HCT116 (cell line): ENCODE results near the gene FOXK2. TPM values are rescaled to one million over a fixed set of nuclear protein-coding genes. Genes with fewer than 3 reads are reported as not detected.

Source experiments
- ATAC-seq: fragments of 200-7000 bp; cut with Tn5 transposase; 2 replicates; pipeline ENCODE4 v1.9.1; 2020; ENCODE audit warnings: mild to moderate bottlenecking, moderate library complexity
- BruUV-seq: library from RNA; stranded (reverse); fragments of 400-500 nt; replicated peaks from 2 replicates; lab custom pipeline; 2021; lab: Mats Ljungman, UMichigan
- CTCF ChIA-PET: fragments of 300-600 bp; sonication (Branson Sonifier 250); formaldehyde crosslinking; loops from one replicate; lab custom pipeline; 2021; ENCODE audit warnings: antibody characterized with exemption; lab: Charles Lee
- POLR2A ChIA-PET: fragments of 300-600, 350-600 bp; sonication (Branson Sonifier 250); formaldehyde crosslinking; loops from one replicate; lab custom pipeline; 2021; ENCODE audit warnings: antibody characterized with exemption; lab: Charles Lee
- RAD21 ChIA-PET, 2 experiments: fragments of 300-600 bp; sonication (Branson Sonifier 250); formaldehyde crosslinking; loops; one replicate each; lab custom pipeline; 2023; ENCODE audit warnings: low total read pairs in 2 of 2; ENCODE audit not compliant: uncharacterized antibody in 2 of 2, unreplicated experiment in 2 of 2, low non-redundant PET in 1 of 2; lab: Charles Lee
- DNase-seq: peaks from one replicate; pipeline ENCODE4 v3.0.0-alpha.2; 2010; ENCODE audit warnings: low read depth, low spot score
- H2AFZ ChIP-seq: fragments of 200-600 bp; shearing (Covaris generic), sonication (generic); 2 replicates; pipeline ENCODE4 v1.6.1; 2017; ENCODE audit warnings: low read depth, mixed run types, mixed read lengths, antibody characterized with exemption, low read length; ENCODE audit not compliant: poor library complexity, severe bottlenecking
- H3K27ac ChIP-seq: 2 replicates; pipeline ENCODE4 v1.5.1; 2012; ENCODE audit warnings: low read depth, low read length
- H3K27me3 ChIP-seq: fragments of 200-600 bp; sonication (generic); 2 replicates; pipeline ENCODE4 v1.6.1; 2016; ENCODE audit warnings: mixed run types, low read length, mixed read lengths; ENCODE audit not compliant: insufficient read depth
- H3K36me3 ChIP-seq, 2 experiments: fragments of 200-500 bp in 1 of 2; fragments of 200-600 bp in 1 of 2; sonication (Bioruptor generic) in 1 of 2; sonication (generic) in 1 of 2; 2 replicates each; pipeline versions ENCODE4 v1.5.1 to v1.6.1; 2014 to 2016; ENCODE audit warnings: low read length in 2 of 2, inconsistent platforms in 1 of 2, mixed read lengths in 1 of 2, mixed run types in 1 of 2; ENCODE audit not compliant: insufficient read depth in 2 of 2, control insufficient read depth in 1 of 2
- H3K4me1 ChIP-seq, 2 experiments: fragments of 200-600 bp in 1 of 2; sonication (generic) in 1 of 2; 2 replicates each; pipeline versions ENCODE4 v1.5.1 to v1.6.1; 2012 to 2017; ENCODE audit warnings: low read length in 2 of 2, inconsistent platforms in 1 of 2, mild to moderate bottlenecking in 1 of 2, mixed read lengths in 1 of 2, mixed run types in 1 of 2, moderate library complexity in 1 of 2; ENCODE audit not compliant: insufficient read depth in 2 of 2, control insufficient read depth in 1 of 2
- H3K4me2 ChIP-seq: fragments of 200-600 bp; sonication (generic); 2 replicates; pipeline ENCODE4 v1.6.1; 2017; ENCODE audit warnings: mixed run types, low read length, mixed read lengths
- H3K4me3 ChIP-seq, 2 experiments: fragments of 200-600 bp in 1 of 2; sonication (generic) in 1 of 2; replicated peaks in 1 of 2; 2 replicates each; pipeline ENCODE4 v1.5.1; 2011 to 2016; ENCODE audit warnings: low read length in 2 of 2, control low read depth in 1 of 2, low read depth in 1 of 2, mild to moderate bottlenecking in 1 of 2, mixed read lengths in 1 of 2, mixed run types in 1 of 2
- H3K79me2 ChIP-seq: fragments of 200-600 bp; sonication (generic); 2 replicates; pipeline ENCODE4 v1.6.1; 2017; ENCODE audit warnings: mild to moderate bottlenecking, mixed run types, low read length, moderate library complexity, mixed read lengths; ENCODE audit not compliant: insufficient read depth
- H3K9ac ChIP-seq: fragments of 200-600 bp; sonication (generic); 2 replicates; pipeline ENCODE4 v1.6.1; 2016; ENCODE audit warnings: low read length, mixed read lengths
- H3K9me2 ChIP-seq: fragments of 200-600 bp; sonication (generic), shearing (Covaris generic); 2 replicates; pipeline ENCODE4 v1.6.1; 2017; ENCODE audit warnings: mixed run types, mild to moderate bottlenecking, moderate library complexity; ENCODE audit not compliant: insufficient read depth
- H3K9me3 ChIP-seq, 2 experiments: fragments of 200-500 bp in 1 of 2; fragments of 200-600 bp in 1 of 2; sonication (Bioruptor generic) in 1 of 2; sonication (generic) in 1 of 2; 2 replicates each; pipeline ENCODE4 v1.6.1; 2014 to 2017; ENCODE audit warnings: low read length in 2 of 2, mixed read lengths in 2 of 2, inconsistent platforms in 1 of 2, low read depth in 1 of 2, mild to moderate bottlenecking in 1 of 2, mixed run types in 1 of 2, moderate library complexity in 1 of 2; ENCODE audit not compliant: control insufficient read depth in 1 of 2, insufficient read depth in 1 of 2
- H4K20me1 ChIP-seq: fragments of 200-600 bp; sonication (generic), shearing (Covaris generic); 2 replicates; pipeline ENCODE4 v1.6.1; 2017; ENCODE audit warnings: mixed run types, mild to moderate bottlenecking, moderate library complexity; ENCODE audit not compliant: insufficient read depth
- CEBPB ChIP-seq: IDR thresholded peaks from 2 replicates; pipeline ENCODE4 v1.6.1; 2012; ENCODE audit warnings: low read depth
- SP1 ChIP-seq: IDR thresholded peaks from 2 replicates; pipeline ENCODE4 v1.6.1; 2012; ENCODE audit warnings: low read depth
- intact Hi-C: fragments of 100-400 bp; cut with micrococcal nuclease; formaldehyde crosslinking; loops from 2 replicates; pipeline ENCODE4 v1.10.0; 2022
- total RNA-seq: library from RNA; stranded (reverse); gene quantifications from one replicate; pipeline ENCODE4 v1.2.1, GENCODE V29; 2021; ENCODE audit not compliant: unreplicated experiment
- TF ChIP-seq, protein P1 (sequence below): IDR thresholded peaks from 2 replicates; pipeline ENCODE4 v1.6.1; 2012; ENCODE audit warnings: low read depth
- TF ChIP-seq, protein P2 (sequence below): IDR thresholded peaks from 2 replicates; pipeline ENCODE4 v1.6.1; 2011; ENCODE audit warnings: mild to moderate bottlenecking, low read length, moderate library complexity; ENCODE audit not compliant: insufficient replicate concordance; ENCODE audit errors: extremely low read depth

Gene FOXK2
- total RNA-seq, 1 experiment from 2014 or later, result 122 TPM

DNA sequence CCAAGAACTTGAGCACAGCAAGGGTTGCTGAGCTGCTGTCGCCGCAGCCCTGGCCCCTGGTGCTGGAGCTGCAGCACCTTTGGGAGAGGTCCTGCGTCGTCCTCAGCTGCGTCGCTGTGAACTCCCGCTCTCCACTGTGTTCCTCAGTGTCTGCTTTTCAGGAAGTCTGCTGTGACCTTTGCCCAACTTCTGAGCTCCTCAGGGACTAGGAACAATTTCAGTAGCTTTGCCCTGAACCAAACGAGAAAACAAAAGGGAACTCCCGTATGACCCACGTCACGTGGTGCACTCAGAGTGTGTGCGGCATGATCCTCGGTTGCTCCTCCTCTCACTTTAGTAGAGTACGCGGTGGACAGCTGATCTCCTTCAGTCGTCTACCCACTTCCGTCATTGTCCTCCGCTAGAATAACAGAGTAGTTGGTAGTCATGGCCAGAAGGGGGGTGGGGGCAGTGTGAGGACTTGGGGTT, 84.5 kb downstream of the FOXK2 start:
- ATAC-seq (no peak), DNase-seq (no peak)
- Histone ChIP-seq H3K79me2 (peaks cover 30% of the 10 kb centered on the region; the same call in 1 of the 2 replicates), H4K20me1 (no peaks in the 10 kb centered on the region), H3K9ac (no peak overlapping the region), H3K27me3 (no peaks in the 10 kb centered on the region), H3K27ac (no peak overlapping the region), H3K9me3 (no peaks in the 10 kb centered on the region), H3K4me2 (no peak overlapping the region), H2AFZ (no peak overlapping the region), H3K36me3 (peaks cover 48 to 68% of the 10 kb centered on the region in 2 experiments), H3K4me3 (no peak overlapping the region), H3K4me1 (no peaks in the 10 kb centered on the region), H3K9me2 (no peaks in the 10 kb centered on the region)
- ChIA-PET CTCF (no interaction called here), POLR2A (no interaction called here), RAD21 (no interaction called here)
- no TSS peak for BruUV-seq
- intact Hi-C loops, result no loop called here
- TF ChIP-seq, protein P1, sequence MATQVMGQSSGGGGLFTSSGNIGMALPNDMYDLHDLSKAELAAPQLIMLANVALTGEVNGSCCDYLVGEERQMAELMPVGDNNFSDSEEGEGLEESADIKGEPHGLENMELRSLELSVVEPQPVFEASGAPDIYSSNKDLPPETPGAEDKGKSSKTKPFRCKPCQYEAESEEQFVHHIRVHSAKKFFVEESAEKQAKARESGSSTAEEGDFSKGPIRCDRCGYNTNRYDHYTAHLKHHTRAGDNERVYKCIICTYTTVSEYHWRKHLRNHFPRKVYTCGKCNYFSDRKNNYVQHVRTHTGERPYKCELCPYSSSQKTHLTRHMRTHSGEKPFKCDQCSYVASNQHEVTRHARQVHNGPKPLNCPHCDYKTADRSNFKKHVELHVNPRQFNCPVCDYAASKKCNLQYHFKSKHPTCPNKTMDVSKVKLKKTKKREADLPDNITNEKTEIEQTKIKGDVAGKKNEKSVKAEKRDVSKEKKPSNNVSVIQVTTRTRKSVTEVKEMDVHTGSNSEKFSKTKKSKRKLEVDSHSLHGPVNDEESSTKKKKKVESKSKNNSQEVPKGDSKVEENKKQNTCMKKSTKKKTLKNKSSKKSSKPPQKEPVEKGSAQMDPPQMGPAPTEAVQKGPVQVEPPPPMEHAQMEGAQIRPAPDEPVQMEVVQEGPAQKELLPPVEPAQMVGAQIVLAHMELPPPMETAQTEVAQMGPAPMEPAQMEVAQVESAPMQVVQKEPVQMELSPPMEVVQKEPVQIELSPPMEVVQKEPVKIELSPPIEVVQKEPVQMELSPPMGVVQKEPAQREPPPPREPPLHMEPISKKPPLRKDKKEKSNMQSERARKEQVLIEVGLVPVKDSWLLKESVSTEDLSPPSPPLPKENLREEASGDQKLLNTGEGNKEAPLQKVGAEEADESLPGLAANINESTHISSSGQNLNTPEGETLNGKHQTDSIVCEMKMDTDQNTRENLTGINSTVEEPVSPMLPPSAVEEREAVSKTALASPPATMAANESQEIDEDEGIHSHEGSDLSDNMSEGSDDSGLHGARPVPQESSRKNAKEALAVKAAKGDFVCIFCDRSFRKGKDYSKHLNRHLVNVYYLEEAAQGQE, result no peak
- TF ChIP-seq SP1 (no peak), CEBPB (no peak)
- TF ChIP-seq, protein P2, sequence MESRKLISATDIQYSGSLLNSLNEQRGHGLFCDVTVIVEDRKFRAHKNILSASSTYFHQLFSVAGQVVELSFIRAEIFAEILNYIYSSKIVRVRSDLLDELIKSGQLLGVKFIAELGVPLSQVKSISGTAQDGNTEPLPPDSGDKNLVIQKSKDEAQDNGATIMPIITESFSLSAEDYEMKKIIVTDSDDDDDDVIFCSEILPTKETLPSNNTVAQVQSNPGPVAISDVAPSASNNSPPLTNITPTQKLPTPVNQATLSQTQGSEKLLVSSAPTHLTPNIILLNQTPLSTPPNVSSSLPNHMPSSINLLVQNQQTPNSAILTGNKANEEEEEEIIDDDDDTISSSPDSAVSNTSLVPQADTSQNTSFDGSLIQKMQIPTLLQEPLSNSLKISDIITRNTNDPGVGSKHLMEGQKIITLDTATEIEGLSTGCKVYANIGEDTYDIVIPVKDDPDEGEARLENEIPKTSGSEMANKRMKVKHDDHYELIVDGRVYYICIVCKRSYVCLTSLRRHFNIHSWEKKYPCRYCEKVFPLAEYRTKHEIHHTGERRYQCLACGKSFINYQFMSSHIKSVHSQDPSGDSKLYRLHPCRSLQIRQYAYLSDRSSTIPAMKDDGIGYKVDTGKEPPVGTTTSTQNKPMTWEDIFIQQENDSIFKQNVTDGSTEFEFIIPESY, result no peak
